WTC11 (cell line): ENCODE measurements around the gene IFT122.

Experiments used
- FOXJ3 ChIP-seq: sonication (generic); formaldehyde crosslinking; IDR thresholded peaks from 2 replicates; pipeline ENCODE4 v1.9.0; 2021; ENCODE audit warnings: missing genetic modification reagents, mild to moderate bottlenecking, borderline replicate concordance
- TF ChIP-seq, protein P1 (sequence below): sonication (generic); formaldehyde crosslinking; IDR thresholded peaks from 2 replicates; pipeline ENCODE4 v1.8.1; 2022; ENCODE audit warnings: low read depth, mild to moderate bottlenecking, moderate library complexity, missing genetic modification reagents, borderline replicate concordance
- TF ChIP-seq, protein P2 (sequence below): sonication (generic); formaldehyde crosslinking; IDR thresholded peaks from 2 replicates; pipeline ENCODE4 v1.8.0; 2022; ENCODE audit warnings: mild to moderate bottlenecking, missing genetic modification reagents
- TF ChIP-seq, protein P3 (sequence below): sonication (generic); formaldehyde crosslinking; IDR thresholded peaks from 2 replicates; pipeline ENCODE4 v1.8.0; 2022; ENCODE audit warnings: missing genetic modification reagents
- TF ChIP-seq, protein P4 (sequence below): sonication (generic); formaldehyde crosslinking; IDR thresholded peaks from 2 replicates; pipeline ENCODE4 v1.8.1; 2022; ENCODE audit warnings: low read depth, missing genetic modification reagents, borderline replicate concordance
- TF ChIP-seq, protein P5 (sequence below): fragments of 200-600 bp; IDR thresholded peaks from 2 replicates; pipeline ENCODE4 v1.8.0; 2022; ENCODE audit warnings: antibody characterized with exemption

DNA sequence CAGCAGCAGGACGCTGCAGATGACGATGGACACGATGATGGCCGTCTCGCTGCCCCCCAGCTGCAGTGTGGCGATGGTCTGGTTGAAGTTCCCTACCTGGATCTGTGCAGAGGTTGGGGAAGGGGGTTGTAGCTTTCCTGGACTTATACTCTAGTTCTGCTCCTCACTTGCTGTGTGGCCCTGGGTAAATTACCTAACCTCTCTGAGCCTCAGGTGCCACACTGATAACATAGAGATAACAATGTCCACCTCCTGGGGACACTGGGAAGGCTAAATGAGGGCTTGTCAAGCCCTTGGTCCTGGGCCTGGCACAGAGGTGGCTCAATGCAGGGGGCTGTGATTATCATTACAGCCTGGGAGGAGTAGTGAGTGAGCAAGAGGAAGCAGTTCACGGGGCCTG is 129.8 kb downstream of the IFT122 start:
- TF ChIP-seq, protein P1, sequence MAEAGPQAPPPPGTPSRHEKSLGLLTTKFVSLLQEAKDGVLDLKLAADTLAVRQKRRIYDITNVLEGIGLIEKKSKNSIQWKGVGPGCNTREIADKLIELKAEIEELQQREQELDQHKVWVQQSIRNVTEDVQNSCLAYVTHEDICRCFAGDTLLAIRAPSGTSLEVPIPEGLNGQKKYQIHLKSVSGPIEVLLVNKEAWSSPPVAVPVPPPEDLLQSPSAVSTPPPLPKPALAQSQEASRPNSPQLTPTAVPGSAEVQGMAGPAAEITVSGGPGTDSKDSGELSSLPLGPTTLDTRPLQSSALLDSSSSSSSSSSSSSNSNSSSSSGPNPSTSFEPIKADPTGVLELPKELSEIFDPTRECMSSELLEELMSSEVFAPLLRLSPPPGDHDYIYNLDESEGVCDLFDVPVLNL (CRISPR knock-in tag): no peak
- TF ChIP-seq, protein P2, sequence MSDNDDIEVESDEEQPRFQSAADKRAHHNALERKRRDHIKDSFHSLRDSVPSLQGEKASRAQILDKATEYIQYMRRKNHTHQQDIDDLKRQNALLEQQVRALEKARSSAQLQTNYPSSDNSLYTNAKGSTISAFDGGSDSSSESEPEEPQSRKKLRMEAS (CRISPR knock-in tag): no peak
- TF ChIP-seq, protein P3, sequence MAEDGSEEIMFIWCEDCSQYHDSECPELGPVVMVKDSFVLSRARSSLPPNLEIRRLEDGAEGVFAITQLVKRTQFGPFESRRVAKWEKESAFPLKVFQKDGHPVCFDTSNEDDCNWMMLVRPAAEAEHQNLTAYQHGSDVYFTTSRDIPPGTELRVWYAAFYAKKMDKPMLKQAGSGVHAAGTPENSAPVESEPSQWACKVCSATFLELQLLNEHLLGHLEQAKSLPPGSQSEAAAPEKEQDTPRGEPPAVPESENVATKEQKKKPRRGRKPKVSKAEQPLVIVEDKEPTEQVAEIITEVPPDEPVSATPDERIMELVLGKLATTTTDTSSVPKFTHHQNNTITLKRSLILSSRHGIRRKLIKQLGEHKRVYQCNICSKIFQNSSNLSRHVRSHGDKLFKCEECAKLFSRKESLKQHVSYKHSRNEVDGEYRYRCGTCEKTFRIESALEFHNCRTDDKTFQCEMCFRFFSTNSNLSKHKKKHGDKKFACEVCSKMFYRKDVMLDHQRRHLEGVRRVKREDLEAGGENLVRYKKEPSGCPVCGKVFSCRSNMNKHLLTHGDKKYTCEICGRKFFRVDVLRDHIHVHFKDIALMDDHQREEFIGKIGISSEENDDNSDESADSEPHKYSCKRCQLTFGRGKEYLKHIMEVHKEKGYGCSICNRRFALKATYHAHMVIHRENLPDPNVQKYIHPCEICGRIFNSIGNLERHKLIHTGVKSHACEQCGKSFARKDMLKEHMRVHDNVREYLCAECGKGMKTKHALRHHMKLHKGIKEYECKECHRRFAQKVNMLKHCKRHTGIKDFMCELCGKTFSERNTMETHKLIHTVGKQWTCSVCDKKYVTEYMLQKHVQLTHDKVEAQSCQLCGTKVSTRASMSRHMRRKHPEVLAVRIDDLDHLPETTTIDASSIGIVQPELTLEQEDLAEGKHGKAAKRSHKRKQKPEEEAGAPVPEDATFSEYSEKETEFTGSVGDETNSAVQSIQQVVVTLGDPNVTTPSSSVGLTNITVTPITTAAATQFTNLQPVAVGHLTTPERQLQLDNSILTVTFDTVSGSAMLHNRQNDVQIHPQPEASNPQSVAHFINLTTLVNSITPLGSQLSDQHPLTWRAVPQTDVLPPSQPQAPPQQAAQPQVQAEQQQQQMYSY (CRISPR knock-in tag): no peak
- TF ChIP-seq FOXJ3 (CRISPR knock-in tag): no peak
- TF ChIP-seq, protein P4, sequence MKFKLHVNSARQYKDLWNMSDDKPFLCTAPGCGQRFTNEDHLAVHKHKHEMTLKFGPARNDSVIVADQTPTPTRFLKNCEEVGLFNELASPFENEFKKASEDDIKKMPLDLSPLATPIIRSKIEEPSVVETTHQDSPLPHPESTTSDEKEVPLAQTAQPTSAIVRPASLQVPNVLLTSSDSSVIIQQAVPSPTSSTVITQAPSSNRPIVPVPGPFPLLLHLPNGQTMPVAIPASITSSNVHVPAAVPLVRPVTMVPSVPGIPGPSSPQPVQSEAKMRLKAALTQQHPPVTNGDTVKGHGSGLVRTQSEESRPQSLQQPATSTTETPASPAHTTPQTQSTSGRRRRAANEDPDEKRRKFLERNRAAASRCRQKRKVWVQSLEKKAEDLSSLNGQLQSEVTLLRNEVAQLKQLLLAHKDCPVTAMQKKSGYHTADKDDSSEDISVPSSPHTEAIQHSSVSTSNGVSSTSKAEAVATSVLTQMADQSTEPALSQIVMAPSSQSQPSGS (CRISPR knock-in tag): no peak
- TF ChIP-seq, protein P5, sequence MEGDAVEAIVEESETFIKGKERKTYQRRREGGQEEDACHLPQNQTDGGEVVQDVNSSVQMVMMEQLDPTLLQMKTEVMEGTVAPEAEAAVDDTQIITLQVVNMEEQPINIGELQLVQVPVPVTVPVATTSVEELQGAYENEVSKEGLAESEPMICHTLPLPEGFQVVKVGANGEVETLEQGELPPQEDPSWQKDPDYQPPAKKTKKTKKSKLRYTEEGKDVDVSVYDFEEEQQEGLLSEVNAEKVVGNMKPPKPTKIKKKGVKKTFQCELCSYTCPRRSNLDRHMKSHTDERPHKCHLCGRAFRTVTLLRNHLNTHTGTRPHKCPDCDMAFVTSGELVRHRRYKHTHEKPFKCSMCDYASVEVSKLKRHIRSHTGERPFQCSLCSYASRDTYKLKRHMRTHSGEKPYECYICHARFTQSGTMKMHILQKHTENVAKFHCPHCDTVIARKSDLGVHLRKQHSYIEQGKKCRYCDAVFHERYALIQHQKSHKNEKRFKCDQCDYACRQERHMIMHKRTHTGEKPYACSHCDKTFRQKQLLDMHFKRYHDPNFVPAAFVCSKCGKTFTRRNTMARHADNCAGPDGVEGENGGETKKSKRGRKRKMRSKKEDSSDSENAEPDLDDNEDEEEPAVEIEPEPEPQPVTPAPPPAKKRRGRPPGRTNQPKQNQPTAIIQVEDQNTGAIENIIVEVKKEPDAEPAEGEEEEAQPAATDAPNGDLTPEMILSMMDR: no peak
